Calu3 (cell line): ENCODE data around the gene RBM4B. TPM values are rescaled to one million over a fixed set of nuclear protein-coding genes. Genes with fewer than 3 reads are reported as not detected.

ENCODE experiments used
- BruUV-seq: library from RNA; stranded (reverse); fragments of 400-500 nt; replicated peaks from 2 replicates; lab custom pipeline; 2021; lab: Mats Ljungman, UMichigan
- CTCF ChIA-PET: fragments of 300-600 bp; sonication (Branson Sonifier 250); formaldehyde crosslinking; loops from one replicate; lab custom pipeline; 2022; ENCODE audit warnings: antibody characterized with exemption; lab: Charles Lee
- DNase-seq: peaks from one replicate; pipeline ENCODE4 v3.0.0; 2022
- H3K27ac Mint-ChIP-seq: one replicate; pipeline ENCODE4 v1.8.0; 2022; ENCODE audit warnings: mixed read lengths; ENCODE audit not compliant: unreplicated experiment
- H3K27me3 Mint-ChIP-seq: one replicate; pipeline ENCODE4 v1.8.0; 2022; ENCODE audit warnings: mixed read lengths; ENCODE audit not compliant: unreplicated experiment
- H3K36me3 Mint-ChIP-seq: one replicate; pipeline ENCODE4 v1.8.0; 2022; ENCODE audit warnings: mild to moderate bottlenecking, moderate library complexity, mixed read lengths; ENCODE audit not compliant: insufficient read depth, unreplicated experiment
- H3K4me1 Mint-ChIP-seq: one replicate; pipeline ENCODE4 v1.8.0; 2022; ENCODE audit warnings: mild to moderate bottlenecking, low read depth, mixed read lengths; ENCODE audit not compliant: unreplicated experiment
- H3K4me3 Mint-ChIP-seq: one replicate; pipeline ENCODE4 v1.8.0; 2022; ENCODE audit warnings: mild to moderate bottlenecking, low read depth, moderate library complexity, mixed read lengths; ENCODE audit not compliant: unreplicated experiment
- H3K9me3 Mint-ChIP-seq: one replicate; pipeline ENCODE4 v1.8.0; 2022; ENCODE audit warnings: low read depth, mixed read lengths; ENCODE audit not compliant: unreplicated experiment
- CTCF ChIP-seq: fragments of 200-600 bp; IDR thresholded peaks from one replicate; pipeline ENCODE4 v1.8.0; 2022; ENCODE audit warnings: antibody characterized with exemption; ENCODE audit not compliant: unreplicated experiment
- intact Hi-C: fragments of 100-400 bp; cut with micrococcal nuclease; formaldehyde crosslinking; loops from one replicate; pipeline ENCODE4 v1.10.0; 2022; ENCODE audit not compliant: unreplicated experiment
- total RNA-seq: library from RNA; stranded (reverse); gene quantifications from 2 replicates; pipeline ENCODE4 v1.2.3, GENCODE V29; 2022

The RBM4B gene
- total RNA-seq, 1 experiment from 2014 or later: 23.0 TPM

GRCh38 chr11:66651016-66651415, 26.7 kb downstream of the RBM4B start:
- no peak for DNase-seq
- no peaks in the 10 kb centered on the region for H3K9me3 Mint-ChIP-seq
- H3K4me1 Mint-ChIP-seq: peaks cover 5% of the 10 kb centered on the region
- BruUV-seq: no TSS peak
- peaks cover 88% of the 10 kb centered on the region for H3K36me3 Mint-ChIP-seq
- H3K27ac Mint-ChIP-seq: no peak overlapping the region
- intact Hi-C loops: no loop called here
- H3K4me3 Mint-ChIP-seq: no peak overlapping the region
- TF ChIP-seq CTCF: no peak
- no peaks in the 10 kb centered on the region for H3K27me3 Mint-ChIP-seq
- CTCF ChIA-PET: no interaction called here

GRCh38 chr11:66649903-66650302, 27.8 kb downstream of the RBM4B start:
- H3K9me3 Mint-ChIP-seq: no peaks in the 10 kb centered on the region
- H3K36me3 Mint-ChIP-seq: peaks cover 89% of the 10 kb centered on the region
- peaks cover 15% of the 10 kb centered on the region for H3K4me1 Mint-ChIP-seq
- CTCF ChIA-PET: no interaction called here
- no peaks in the 10 kb centered on the region for H3K27me3 Mint-ChIP-seq
- DNase-seq: no peak
- no peak for TF ChIP-seq CTCF
- intact Hi-C loops: no loop called here
- BruUV-seq: no TSS peak
- no peak overlapping the region for H3K27ac Mint-ChIP-seq
- no peak overlapping the region for H3K4me3 Mint-ChIP-seq

- intact Hi-C loops: no loop called here
- no peak for TF ChIP-seq CTCF
- no TSS peak for BruUV-seq
- Mint-ChIP-seq H3K36me3 (peaks cover 92% of the 10 kb centered on the region), H3K4me1 (peaks cover 44% of the 10 kb centered on the region), H3K27ac (peak overlapping the region; percentile 39), H3K27me3 (no peaks in the 10 kb centered on the region), H3K9me3 (no peaks in the 10 kb centered on the region), H3K4me3 (no peak overlapping the region)
- no peak for DNase-seq
- CTCF ChIA-PET: interaction anchor here (0.6 to 1.9 kb wide), 3 partner anchors 9 to 38 kb away, joined by 3 to 6 read pairs (median 6); no protein-coding TSS in a partner anchor
These were observed 30.9 kb downstream of the RBM4B start for GRCh38 chr11:66646828-66647227.

- intact Hi-C loops: no loop called here
- H3K27me3 Mint-ChIP-seq: no peaks in the 10 kb centered on the region
- no peak for TF ChIP-seq CTCF
- no peaks in the 10 kb centered on the region for H3K9me3 Mint-ChIP-seq
- no TSS peak for BruUV-seq
- peaks cover 73% of the 10 kb centered on the region for H3K4me1 Mint-ChIP-seq
- CTCF ChIA-PET: no interaction called here
- peak overlapping the region; percentile 83 for H3K4me3 Mint-ChIP-seq
- peaks cover 100% of the 10 kb centered on the region for H3K36me3 Mint-ChIP-seq
- H3K27ac Mint-ChIP-seq: peak overlapping the region; percentile 56
- DNase-seq: no peak
These were observed 33.8 kb downstream of the RBM4B start for GRCh38 chr11:66643745-66644437.
